ENCODE data around the gene PRKG1.

DNA sequence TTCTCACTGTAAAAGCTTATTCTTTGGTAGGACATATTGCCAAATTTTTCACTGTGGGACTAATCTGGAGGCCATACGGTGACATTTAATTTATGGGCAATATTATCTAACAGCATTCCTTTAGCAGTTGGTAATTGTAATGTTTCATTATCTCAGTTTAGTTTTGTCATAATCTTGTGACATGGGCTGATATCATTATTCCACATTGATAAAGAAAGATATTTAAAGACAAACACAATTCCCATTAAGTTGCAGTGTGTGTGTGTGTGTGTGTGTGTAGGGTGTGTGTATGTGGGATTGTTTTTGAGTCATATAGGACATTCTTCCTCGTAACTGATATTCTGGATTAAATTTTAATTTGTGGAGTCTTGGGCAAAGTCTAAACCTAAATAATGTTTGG is 238.5 kb downstream of the PRKG1 start:
- TF ChIP-seq, protein P1, sequence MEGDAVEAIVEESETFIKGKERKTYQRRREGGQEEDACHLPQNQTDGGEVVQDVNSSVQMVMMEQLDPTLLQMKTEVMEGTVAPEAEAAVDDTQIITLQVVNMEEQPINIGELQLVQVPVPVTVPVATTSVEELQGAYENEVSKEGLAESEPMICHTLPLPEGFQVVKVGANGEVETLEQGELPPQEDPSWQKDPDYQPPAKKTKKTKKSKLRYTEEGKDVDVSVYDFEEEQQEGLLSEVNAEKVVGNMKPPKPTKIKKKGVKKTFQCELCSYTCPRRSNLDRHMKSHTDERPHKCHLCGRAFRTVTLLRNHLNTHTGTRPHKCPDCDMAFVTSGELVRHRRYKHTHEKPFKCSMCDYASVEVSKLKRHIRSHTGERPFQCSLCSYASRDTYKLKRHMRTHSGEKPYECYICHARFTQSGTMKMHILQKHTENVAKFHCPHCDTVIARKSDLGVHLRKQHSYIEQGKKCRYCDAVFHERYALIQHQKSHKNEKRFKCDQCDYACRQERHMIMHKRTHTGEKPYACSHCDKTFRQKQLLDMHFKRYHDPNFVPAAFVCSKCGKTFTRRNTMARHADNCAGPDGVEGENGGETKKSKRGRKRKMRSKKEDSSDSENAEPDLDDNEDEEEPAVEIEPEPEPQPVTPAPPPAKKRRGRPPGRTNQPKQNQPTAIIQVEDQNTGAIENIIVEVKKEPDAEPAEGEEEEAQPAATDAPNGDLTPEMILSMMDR (conservative IDR thresholded peaks at IDR 0.05; ENCODE audit: low read depth, low read length) = no peak
- TF ChIP-seq EZH2 (IDR thresholded peaks at IDR 0.05; ENCODE audit: low read length, unreplicated experiment) = no peak
